Breast epithelium (tissue), 3 donors: ENCODE data around the gene WAS.

Experiments
- POLR2A ChIP-seq: fragments of 450-650 bp; IDR thresholded peaks from one replicate; pipeline ENCODE4 v1.6.1; 2016; ENCODE audit warnings: antibody characterized with exemption, mild to moderate bottlenecking, moderate library complexity
- POLR2AphosphoS5 ChIP-seq, 3 donors: sonication (generic); formaldehyde crosslinking; IDR thresholded peaks; one replicate each; pipeline ENCODE4 v1.6.1; 2017; ENCODE audit warnings: antibody characterized with exemption in 3 of 3

GRCh38 chrX:48663241-48663640 is 20.4 kb upstream of the WAS start:
- TF ChIP-seq POLR2AphosphoS5 (IDR thresholded peaks at IDR 0.05): no peak
- TF ChIP-seq POLR2A: no peak
